ENCODE measurements around the gene GNAQ.

DNA sequence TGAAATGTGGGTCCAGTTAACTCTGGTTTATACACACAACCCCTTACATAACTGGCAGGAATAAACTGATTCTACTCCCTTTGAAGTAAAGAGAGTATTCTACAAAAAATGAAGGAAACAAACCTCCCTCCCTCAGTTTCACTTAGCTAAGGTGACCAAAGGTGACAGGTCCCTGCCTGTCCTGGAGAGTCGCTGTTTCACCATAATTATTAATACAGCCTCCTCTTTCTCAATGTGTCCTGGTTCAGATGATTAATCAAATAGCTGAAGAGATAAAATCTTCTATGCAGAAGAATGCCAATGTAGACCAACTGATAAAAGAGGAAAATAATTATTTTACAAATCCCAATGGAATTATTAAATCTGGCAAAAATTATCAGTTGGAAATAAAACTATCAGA is 219.8 kb downstream of the GNAQ start:
- TF ChIP-seq, protein P1, sequence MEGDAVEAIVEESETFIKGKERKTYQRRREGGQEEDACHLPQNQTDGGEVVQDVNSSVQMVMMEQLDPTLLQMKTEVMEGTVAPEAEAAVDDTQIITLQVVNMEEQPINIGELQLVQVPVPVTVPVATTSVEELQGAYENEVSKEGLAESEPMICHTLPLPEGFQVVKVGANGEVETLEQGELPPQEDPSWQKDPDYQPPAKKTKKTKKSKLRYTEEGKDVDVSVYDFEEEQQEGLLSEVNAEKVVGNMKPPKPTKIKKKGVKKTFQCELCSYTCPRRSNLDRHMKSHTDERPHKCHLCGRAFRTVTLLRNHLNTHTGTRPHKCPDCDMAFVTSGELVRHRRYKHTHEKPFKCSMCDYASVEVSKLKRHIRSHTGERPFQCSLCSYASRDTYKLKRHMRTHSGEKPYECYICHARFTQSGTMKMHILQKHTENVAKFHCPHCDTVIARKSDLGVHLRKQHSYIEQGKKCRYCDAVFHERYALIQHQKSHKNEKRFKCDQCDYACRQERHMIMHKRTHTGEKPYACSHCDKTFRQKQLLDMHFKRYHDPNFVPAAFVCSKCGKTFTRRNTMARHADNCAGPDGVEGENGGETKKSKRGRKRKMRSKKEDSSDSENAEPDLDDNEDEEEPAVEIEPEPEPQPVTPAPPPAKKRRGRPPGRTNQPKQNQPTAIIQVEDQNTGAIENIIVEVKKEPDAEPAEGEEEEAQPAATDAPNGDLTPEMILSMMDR (IDR thresholded peaks at IDR 0.05), result no peak
- TF ChIP-seq POLR2A (IDR thresholded peaks at IDR 0.05), result no peak

Data from body of pancreas (tissue), 4 donors.